Chondrocyte (in vitro differentiated cells): Measurements from ENCODE around the gene MORC2. TPM values are rescaled to one million over a fixed set of nuclear protein-coding genes. Genes with fewer than 3 reads are reported as not detected.

Experiments
- DNase-seq: peaks from one replicate; pipeline ENCODE4 v3.0.0; 2021; ENCODE audit warnings: mixed read lengths, low spot score
- H3K27ac Mint-ChIP-seq: one replicate; pipeline ENCODE4 v1.8.0; 2021; ENCODE audit warnings: mild to moderate bottlenecking, moderate library complexity, mixed read lengths; ENCODE audit not compliant: unreplicated experiment
- H3K27me3 Mint-ChIP-seq: 2 replicates; pipeline ENCODE4 v1.8.0; 2021; ENCODE audit warnings: low read depth, mixed read lengths
- H3K36me3 Mint-ChIP-seq: 2 replicates; pipeline ENCODE4 v1.8.0; 2021; ENCODE audit warnings: low read depth, mixed read lengths
- H3K4me1 Mint-ChIP-seq: 2 replicates; pipeline ENCODE4 v1.8.0; 2021; ENCODE audit warnings: low read depth, mild to moderate bottlenecking, mixed read lengths
- H3K4me3 Mint-ChIP-seq: one replicate; pipeline ENCODE4 v1.8.0; 2021; ENCODE audit warnings: mild to moderate bottlenecking, moderate library complexity, mixed read lengths; ENCODE audit not compliant: unreplicated experiment
- H3K9me3 Mint-ChIP-seq: 2 replicates; pipeline ENCODE4 v1.8.0; 2021; ENCODE audit warnings: low read depth, mixed read lengths
- CTCF ChIP-seq: fragments of 200-600 bp; sonication (generic); IDR thresholded peaks from 2 replicates; pipeline ENCODE4 v1.5.0; 2021; ENCODE audit warnings: antibody characterized with exemption, mild to moderate bottlenecking, moderate library complexity
- total RNA-seq: library from RNA; stranded (reverse); gene quantifications from 3 replicates; pipeline ENCODE4 v1.2.1, GENCODE V29; 2021

The MORC2 gene
- total RNA-seq, 1 donor from 2014 or later: 29.6 TPM

DNA sequence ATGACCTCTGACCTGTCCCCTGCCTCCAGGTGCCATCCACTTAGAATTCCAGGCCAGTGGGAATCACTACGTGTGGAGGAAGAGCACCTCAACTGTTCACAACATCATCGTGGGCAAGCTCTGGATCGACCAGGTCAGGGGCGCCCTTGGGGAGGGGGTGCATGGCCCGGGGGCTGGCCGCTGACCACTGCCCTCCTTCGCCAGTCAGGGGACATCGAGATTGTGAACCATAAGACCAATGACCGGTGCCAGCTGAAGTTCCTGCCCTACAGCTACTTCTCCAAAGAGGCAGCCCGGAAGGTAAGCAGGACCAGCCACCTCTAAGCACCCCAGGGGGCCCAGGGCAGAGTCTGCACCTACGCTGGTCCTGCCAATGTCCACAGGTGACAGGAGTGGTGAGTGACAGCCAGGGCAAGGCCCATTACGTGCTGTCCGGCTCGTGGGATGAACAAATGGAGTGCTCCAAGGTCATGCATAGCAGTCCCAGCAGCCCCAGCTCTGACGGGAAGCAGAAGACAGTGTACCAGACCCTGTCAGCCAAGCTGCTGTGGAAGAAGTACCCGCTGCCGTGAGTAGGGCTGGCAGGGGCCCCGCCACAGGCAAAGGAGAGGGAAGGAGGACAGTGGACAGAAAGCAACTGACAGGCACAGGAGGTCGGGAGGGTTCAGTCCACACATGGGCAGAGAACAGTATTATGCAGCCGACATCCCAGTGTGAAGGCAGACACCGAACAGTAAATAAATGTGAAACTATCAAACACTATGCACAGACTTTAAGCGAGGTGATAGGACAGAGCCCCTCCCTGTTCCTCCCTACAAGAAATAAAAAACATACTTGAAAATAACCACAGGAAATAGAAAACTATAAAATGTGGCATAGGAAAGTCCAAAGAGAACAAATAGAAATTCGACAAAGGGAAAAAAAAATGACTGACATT is 74.9 kb downstream of the MORC2 start:
- Mint-ChIP-seq H3K4me3 (no peak overlapping the region), H3K27me3 (no peaks in the 10 kb centered on the region), H3K4me1 (no peaks in the 10 kb centered on the region), H3K27ac (no peak overlapping the region), H3K36me3 (peaks cover 5% of the 10 kb centered on the region), H3K9me3 (no peaks in the 10 kb centered on the region)
- DNase-seq: no peak
- no peak for TF ChIP-seq CTCF

DNA sequence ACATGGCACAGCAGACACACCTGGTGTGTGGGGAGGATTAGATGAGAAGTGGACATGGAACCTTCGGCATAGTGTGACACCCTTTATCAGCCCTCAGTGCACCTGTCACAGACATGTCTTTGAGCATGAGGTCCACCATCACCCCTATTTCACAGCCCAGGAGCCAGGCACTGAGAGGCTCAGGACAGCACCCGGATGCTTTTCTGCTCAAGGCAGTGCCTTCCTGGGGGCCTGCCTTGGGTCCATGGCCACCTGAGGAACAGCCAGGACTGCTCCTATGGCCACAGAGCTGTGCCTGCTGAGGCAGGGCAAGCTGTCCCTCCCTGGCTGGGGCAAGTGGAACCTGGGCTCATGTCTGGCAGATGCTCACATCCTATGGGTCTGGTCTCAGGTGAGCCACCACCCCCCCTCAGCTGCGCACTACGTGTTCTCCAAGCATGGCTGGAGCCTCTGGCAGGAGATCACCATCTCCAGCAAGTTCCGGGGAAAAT is 75.8 kb downstream of the MORC2 start:
- TF ChIP-seq CTCF: no peak
- no peak overlapping the region for H3K4me3 Mint-ChIP-seq
- H3K9me3 Mint-ChIP-seq: no peaks in the 10 kb centered on the region
- H3K27ac Mint-ChIP-seq: no peak overlapping the region
- no peaks in the 10 kb centered on the region for H3K4me1 Mint-ChIP-seq
- peaks cover 5% of the 10 kb centered on the region for H3K36me3 Mint-ChIP-seq
- DNase-seq: no peak
- H3K27me3 Mint-ChIP-seq: no peaks in the 10 kb centered on the region

- Mint-ChIP-seq H3K4me1 (no peaks in the 10 kb centered on the region), H3K27ac (no peak overlapping the region), H3K4me3 (no peak overlapping the region), H3K9me3 (no peaks in the 10 kb centered on the region), H3K27me3 (no peaks in the 10 kb centered on the region), H3K36me3 (peaks cover 5% of the 10 kb centered on the region)
- no peak for DNase-seq
- no peak for TF ChIP-seq CTCF
Measured at GRCh38 chr22:30892286-30892685, 76.3 kb downstream of the MORC2 start.

- Mint-ChIP-seq H3K9me3 (no peaks in the 10 kb centered on the region), H3K36me3 (peaks cover 5% of the 10 kb centered on the region), H3K4me1 (no peaks in the 10 kb centered on the region), H3K27ac (no peak overlapping the region), H3K4me3 (no peak overlapping the region), H3K27me3 (no peaks in the 10 kb centered on the region)
- DNase-seq: no peak
- TF ChIP-seq CTCF: no peak
Measured at GRCh38 chr22:30891781-30892180, 76.8 kb downstream of the MORC2 start.

DNA sequence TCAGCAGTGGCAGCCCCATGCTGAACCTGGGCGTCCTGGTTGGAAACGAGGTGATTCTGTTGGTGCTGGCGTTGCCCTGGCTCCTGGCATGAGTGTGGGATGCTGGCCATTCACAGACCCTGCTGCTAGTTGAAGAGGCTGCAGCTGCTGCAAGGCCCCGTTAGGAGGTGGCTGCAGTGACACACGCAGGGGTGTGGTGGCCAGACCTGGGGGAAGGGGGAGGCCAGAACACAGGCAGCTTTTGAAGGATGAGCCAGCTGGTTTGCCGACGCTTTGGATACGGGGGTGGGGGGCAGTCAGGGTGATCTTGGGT is 77.2 kb downstream of the MORC2 start:
- no peak overlapping the region for H3K4me3 Mint-ChIP-seq
- no peaks in the 10 kb centered on the region for H3K27me3 Mint-ChIP-seq
- no peaks in the 10 kb centered on the region for H3K9me3 Mint-ChIP-seq
- no peak for DNase-seq
- peaks cover 5% of the 10 kb centered on the region for H3K36me3 Mint-ChIP-seq
- no peak overlapping the region for H3K27ac Mint-ChIP-seq
- TF ChIP-seq CTCF: no peak
- no peaks in the 10 kb centered on the region for H3K4me1 Mint-ChIP-seq
